Neuronal stem cell (in vitro differentiated cells): ENCODE results near the gene NIP7.

Experiments used
- DNase-seq: peaks from one replicate; pipeline ENCODE4 v3.0.0-alpha.2; 2013; ENCODE audit warnings: low spot score
- H2AFZ ChIP-seq: one replicate; pipeline ENCODE4 v1.6.1; 2013; ENCODE audit warnings: mild to moderate bottlenecking, low read length, inconsistent platforms
- H2AK5ac ChIP-seq: 2 replicates; pipeline ENCODE4 v1.6.1; 2013; ENCODE audit warnings: low read depth, mild to moderate bottlenecking, inconsistent platforms, low read length, moderate library complexity, mixed read lengths
- H2BK120ac ChIP-seq: 2 replicates; pipeline ENCODE4 v1.6.1; 2013; ENCODE audit warnings: low read depth, mild to moderate bottlenecking, inconsistent platforms, low read length, moderate library complexity, mixed read lengths
- H2BK12ac ChIP-seq: one replicate; pipeline ENCODE4 v1.6.1; 2013; ENCODE audit warnings: low read length, inconsistent platforms
- H2BK15ac ChIP-seq: 2 replicates; pipeline ENCODE4 v1.6.1; 2013; ENCODE audit warnings: mild to moderate bottlenecking, low read length, inconsistent platforms, mixed read lengths
- H2BK5ac ChIP-seq: one replicate; pipeline ENCODE4 v1.6.1; 2013; ENCODE audit warnings: inconsistent platforms, mild to moderate bottlenecking, low read length, moderate library complexity
- H3K14ac ChIP-seq: one replicate; pipeline ENCODE4 v1.6.1; 2013; ENCODE audit warnings: low read length, inconsistent platforms
- H3K18ac ChIP-seq: 2 replicates; pipeline ENCODE4 v1.6.1; 2013; ENCODE audit warnings: low read length, inconsistent platforms
- H3K23ac ChIP-seq: 2 replicates; pipeline ENCODE4 v1.6.1; 2013; ENCODE audit warnings: low read depth, mild to moderate bottlenecking, mixed read lengths, low read length, inconsistent platforms; ENCODE audit not compliant: poor library complexity
- H3K27ac ChIP-seq: replicated peaks from 3 replicates; pipeline ENCODE4 v1.5.1; 2013; ENCODE audit warnings: low read length, inconsistent platforms
- H3K27me3 ChIP-seq, 3 experiments: 2 replicates each; pipeline ENCODE4 v1.6.1; 2013; ENCODE audit warnings: low read length in 3 of 3, mild to moderate bottlenecking in 2 of 3, inconsistent platforms in 1 of 3, low read depth in 1 of 3, mixed read lengths in 1 of 3, moderate library complexity in 1 of 3; ENCODE audit not compliant: control insufficient read depth in 3 of 3, insufficient read depth in 3 of 3
- H3K36me3 ChIP-seq, 2 donors: replicated peaks in 1 of 2; 2 replicates each; pipeline ENCODE4 v1.6.1; 2013; ENCODE audit warnings: low read length in 2 of 2; ENCODE audit not compliant: control insufficient read depth in 2 of 2, insufficient read depth in 2 of 2
- H3K4ac ChIP-seq: 2 replicates; pipeline ENCODE4 v1.6.1; 2013; ENCODE audit warnings: inconsistent platforms, mild to moderate bottlenecking, low read length, moderate library complexity
- H3K4me1 ChIP-seq, 2 donors: 1 replicate in 1 of 2; 2 replicates in 1 of 2; pipeline ENCODE4 v1.6.1; 2013; ENCODE audit warnings: low read length in 2 of 2, low read depth in 1 of 2; ENCODE audit not compliant: control insufficient read depth in 2 of 2, insufficient read depth in 1 of 2
- H3K4me2 ChIP-seq: one replicate; pipeline ENCODE4 v1.6.1; 2013; ENCODE audit warnings: mild to moderate bottlenecking, low read length, inconsistent platforms; ENCODE audit not compliant: insufficient read depth, poor library complexity, severe bottlenecking
- H3K4me3 ChIP-seq, 2 donors: 2 replicates each; pipeline ENCODE4 v1.5.1; 2013; ENCODE audit warnings: low read length in 2 of 2, mild to moderate bottlenecking in 2 of 2, inconsistent platforms in 1 of 2, moderate library complexity in 1 of 2
- H3K79me1 ChIP-seq: one replicate; pipeline ENCODE4 v1.6.1; 2013; ENCODE audit warnings: low read depth, mild to moderate bottlenecking, inconsistent platforms, low read length, moderate library complexity
- H3K9ac ChIP-seq: one replicate; pipeline ENCODE4 v1.6.1; 2013; ENCODE audit warnings: mild to moderate bottlenecking, low read depth, low read length, inconsistent platforms; ENCODE audit not compliant: poor library complexity
- H3K9me3 ChIP-seq, 2 donors: replicated peaks in 1 of 2; 2 replicates each; pipeline versions ENCODE3 to v1.6.1; 2013; ENCODE audit warnings: low read length in 2 of 2, mild to moderate bottlenecking in 2 of 2, inconsistent platforms in 1 of 2, low read depth in 1 of 2, mixed read lengths in 1 of 2, moderate library complexity in 1 of 2; ENCODE audit not compliant: control insufficient read depth in 2 of 2, insufficient read depth in 1 of 2
- H4K8ac ChIP-seq: one replicate; pipeline ENCODE4 v1.6.1; 2013; ENCODE audit warnings: low read depth, mild to moderate bottlenecking, inconsistent platforms, low read length, moderate library complexity
- H4K91ac ChIP-seq: one replicate; pipeline ENCODE4 v1.6.1; 2013; ENCODE audit warnings: low read length, low read depth, mild to moderate bottlenecking, inconsistent platforms; ENCODE audit not compliant: poor library complexity
- WGBS, 2 donors: extraction: QIAGEN DNeasy Blood & Tissue Kit; methylation state at CpG; one replicate each; pipeline ENCODE4 v1.1.7; 2013; ENCODE audit warnings: missing lambda C conversion rate in 2 of 2, mixed read lengths in 1 of 2; ENCODE audit not compliant: insufficient read length in 2 of 2, insufficient replicate concordance in 1 of 2; ENCODE audit errors: extremely low coverage in 2 of 2; 5-methylcytosine and 5-hydroxymethylcytosine counted together

Gene NIP7

DNA sequence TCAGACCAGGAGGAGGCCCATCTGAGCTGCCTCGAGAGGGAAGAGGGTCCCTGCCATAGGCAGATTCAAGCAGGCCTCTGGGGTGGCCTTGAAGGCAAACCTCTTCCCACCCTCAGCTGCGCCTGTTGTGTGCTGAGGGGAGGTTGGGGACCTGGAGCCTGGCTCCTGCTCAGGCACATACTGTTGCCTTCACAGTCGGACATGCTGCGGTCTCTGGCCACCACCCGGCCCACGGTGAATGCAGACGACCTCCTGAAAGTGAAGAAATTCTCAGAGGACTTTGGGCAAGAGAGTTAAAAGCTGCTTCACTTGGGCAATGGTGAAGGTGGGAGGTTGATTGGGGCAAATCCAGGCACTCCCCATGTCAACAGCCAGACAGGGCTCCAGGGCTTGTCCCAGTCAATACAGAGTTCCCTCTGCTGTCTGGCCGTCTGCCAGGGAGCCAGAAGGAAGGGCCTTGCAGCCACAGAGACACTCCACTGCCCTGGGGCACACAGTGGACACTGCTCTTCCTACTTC, 15.5 kb upstream of the NIP7 start:
- Histone ChIP-seq H3K14ac (no peak overlapping the region), H3K18ac (no peak overlapping the region), H3K36me3 (peaks cover 77 to 98% of the 10 kb centered on the region in 2 donors), H2BK12ac (no peak overlapping the region), H3K4ac (no peak overlapping the region), H3K9me3 (peaks cover 0 to 2% of the 10 kb centered on the region in 2 donors), H2BK5ac (no peak overlapping the region), H2BK15ac (no peak overlapping the region), H3K4me3 (no peak overlapping the region), H4K8ac (no peak overlapping the region), H3K27ac (no peak overlapping the region), H3K23ac (no peak overlapping the region), H2AK5ac (no peak overlapping the region), H3K79me1 (peaks cover 17% of the 10 kb centered on the region), H2BK120ac (no peak overlapping the region), H3K4me2 (no peak overlapping the region), H3K4me1 (peaks cover 2 to 7% of the 10 kb centered on the region in 2 donors), H2AFZ (no peak overlapping the region), H3K9ac (no peak overlapping the region), H4K91ac (no peak overlapping the region), H3K27me3 (no peaks in the 10 kb centered on the region)
- WGBS, 2 donors = no CpG with 5 or more reads among the region's 8 CpGs
- no peak for DNase-seq

DNA sequence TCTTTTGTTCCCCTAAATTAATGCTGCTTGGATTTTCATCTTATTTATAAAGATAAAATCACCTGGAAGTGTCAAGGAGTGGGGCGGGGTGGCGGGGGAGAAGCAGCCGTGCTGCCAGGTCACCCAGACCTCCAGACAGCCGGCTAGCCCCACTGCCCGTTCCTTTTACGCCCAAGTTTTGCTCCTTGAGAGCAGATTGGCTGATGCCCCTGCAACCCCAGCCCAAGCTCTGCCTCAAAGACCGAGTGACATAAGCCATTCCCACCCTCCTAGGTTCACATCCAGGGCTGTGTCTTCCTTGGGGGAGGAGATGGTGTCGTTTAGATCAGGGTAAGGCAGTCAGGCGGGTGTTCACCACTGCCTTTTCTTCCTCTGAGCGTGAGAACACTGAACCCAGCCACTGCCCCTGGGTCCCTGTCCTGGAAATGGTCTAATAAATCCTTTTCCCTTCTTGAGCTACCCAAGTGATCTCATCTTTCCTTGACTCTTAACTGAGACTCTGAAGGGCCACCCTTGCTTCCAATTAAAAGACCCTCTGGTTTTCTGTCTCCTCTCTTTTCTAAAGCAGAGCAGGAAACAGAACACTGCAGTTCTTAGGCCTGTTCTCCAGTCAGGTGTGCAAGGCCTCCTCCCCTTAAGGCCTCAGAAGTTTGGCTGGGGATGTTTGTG, 14.9 kb upstream of the NIP7 start:
- no peak overlapping the region for H3K23ac ChIP-seq
- no CpG with 5 or more reads among the region's 10 CpGs for WGBS, 2 donors
- no peak overlapping the region for H4K8ac ChIP-seq
- no peak overlapping the region for H3K27ac ChIP-seq
- peaks cover 21% of the 10 kb centered on the region for H3K79me1 ChIP-seq
- H3K14ac ChIP-seq = no peak overlapping the region
- no peak overlapping the region for H3K4ac ChIP-seq
- no peak overlapping the region for H2BK5ac ChIP-seq
- H3K27me3 ChIP-seq = no peaks in the 10 kb centered on the region
- DNase-seq = no peak
- H2BK120ac ChIP-seq = no peak overlapping the region
- no peak overlapping the region for H3K4me2 ChIP-seq
- no peak overlapping the region for H2BK12ac ChIP-seq
- H2AK5ac ChIP-seq = no peak overlapping the region
- peaks cover 72 to 98% of the 10 kb centered on the region in 2 donors for H3K36me3 ChIP-seq
- H4K91ac ChIP-seq = no peak overlapping the region
- peaks cover 8 to 13% of the 10 kb centered on the region in 2 donors for H3K4me1 ChIP-seq
- H2AFZ ChIP-seq = no peak overlapping the region
- peaks cover 0 to 2% of the 10 kb centered on the region in 2 donors for H3K9me3 ChIP-seq
- no peak overlapping the region for H3K9ac ChIP-seq
- no peak overlapping the region for H3K4me3 ChIP-seq
- H3K18ac ChIP-seq = no peak overlapping the region
- no peak overlapping the region for H2BK15ac ChIP-seq

- Histone ChIP-seq H3K9me3 (peaks cover 0 to 2% of the 10 kb centered on the region in 2 donors), H3K27me3 (no peaks in the 10 kb centered on the region), H2BK15ac (no peak overlapping the region), H2BK120ac (no peak overlapping the region), H2AFZ (no peak overlapping the region), H4K91ac (no peak overlapping the region), H3K14ac (no peak overlapping the region), H3K23ac (no peak overlapping the region), H3K4me2 (no peak overlapping the region), H2BK5ac (no peak overlapping the region), H3K79me1 (peaks cover 26% of the 10 kb centered on the region), H3K27ac (no peak overlapping the region), H3K9ac (no peak overlapping the region), H2BK12ac (no peak overlapping the region), H3K4ac (no peak overlapping the region), H2AK5ac (no peak overlapping the region), H3K18ac (no peak overlapping the region), H3K4me3 (no peak overlapping the region), H3K4me1 (peaks cover 11 to 13% of the 10 kb centered on the region in 2 donors), H3K36me3 (peaks cover 61 to 89% of the 10 kb centered on the region in 2 donors), H4K8ac (no peak overlapping the region)
- WGBS, 2 donors = no CpG with 5 or more reads among the region's 6 CpGs
- no peak for DNase-seq
These were observed 13.8 kb upstream of the NIP7 start for GRCh38 chr16:69325784-69326171.

GRCh38 chr16:69326172-69326873, 13.2 kb upstream of the NIP7 start:
- H3K27me3 ChIP-seq = no peaks in the 10 kb centered on the region
- H3K36me3 ChIP-seq = peaks cover 56 to 89% of the 10 kb centered on the region in 2 donors
- WGBS, 2 donors = no CpG with 5 or more reads among the region's 7 CpGs
- DNase-seq = no peak
- H2AFZ ChIP-seq = no peak overlapping the region
- H3K27ac ChIP-seq = no peak overlapping the region
- no peak overlapping the region for H2BK12ac ChIP-seq
- H3K79me1 ChIP-seq = peaks cover 26% of the 10 kb centered on the region
- H2BK15ac ChIP-seq = no peak overlapping the region
- peaks cover 0 to 2% of the 10 kb centered on the region in 2 donors for H3K9me3 ChIP-seq
- no peak overlapping the region for H3K18ac ChIP-seq
- no peak overlapping the region for H3K4me2 ChIP-seq
- peaks cover 13 to 16% of the 10 kb centered on the region in 2 donors for H3K4me1 ChIP-seq
- H3K9ac ChIP-seq = no peak overlapping the region
- no peak overlapping the region for H2AK5ac ChIP-seq
- no peak overlapping the region for H3K4ac ChIP-seq
- no peak overlapping the region for H4K8ac ChIP-seq
- H4K91ac ChIP-seq = no peak overlapping the region
- H3K4me3 ChIP-seq = no peak overlapping the region
- H3K14ac ChIP-seq = no peak overlapping the region
- no peak overlapping the region for H3K23ac ChIP-seq
- no peak overlapping the region for H2BK120ac ChIP-seq
- no peak overlapping the region for H2BK5ac ChIP-seq
